Astrocyte of the cerebellum (primary cell): ENCODE results near the gene SVEP1.

Experiments
- DNase-seq: peaks from one replicate; pipeline ENCODE4 v3.0.0-alpha.2; 2011; ENCODE audit warnings: low read depth
- H3K4me3 ChIP-seq: 2 replicates; pipeline ENCODE4 v1.5.1; 2011; ENCODE audit warnings: mild to moderate bottlenecking, low read depth, low read length, moderate library complexity
- in situ Hi-C: cut with HindIII; loops from 2 replicates; pipeline ENCODE4 v1.10.0; 2017; ENCODE audit warnings: low sequenced_read_pairs
- TF ChIP-seq, protein P1 (sequence below): IDR thresholded peaks from 2 replicates; pipeline ENCODE4 v1.5.1; 2012; ENCODE audit warnings: low read length, low read depth, moderate library complexity, mild to moderate bottlenecking; ENCODE audit errors: missing control alignments

SVEP1 gene

GRCh38 chr9:110447476-110447875 is 132.1 kb downstream of the SVEP1 start:
- no peak for DNase-seq
- TF ChIP-seq, protein P1, sequence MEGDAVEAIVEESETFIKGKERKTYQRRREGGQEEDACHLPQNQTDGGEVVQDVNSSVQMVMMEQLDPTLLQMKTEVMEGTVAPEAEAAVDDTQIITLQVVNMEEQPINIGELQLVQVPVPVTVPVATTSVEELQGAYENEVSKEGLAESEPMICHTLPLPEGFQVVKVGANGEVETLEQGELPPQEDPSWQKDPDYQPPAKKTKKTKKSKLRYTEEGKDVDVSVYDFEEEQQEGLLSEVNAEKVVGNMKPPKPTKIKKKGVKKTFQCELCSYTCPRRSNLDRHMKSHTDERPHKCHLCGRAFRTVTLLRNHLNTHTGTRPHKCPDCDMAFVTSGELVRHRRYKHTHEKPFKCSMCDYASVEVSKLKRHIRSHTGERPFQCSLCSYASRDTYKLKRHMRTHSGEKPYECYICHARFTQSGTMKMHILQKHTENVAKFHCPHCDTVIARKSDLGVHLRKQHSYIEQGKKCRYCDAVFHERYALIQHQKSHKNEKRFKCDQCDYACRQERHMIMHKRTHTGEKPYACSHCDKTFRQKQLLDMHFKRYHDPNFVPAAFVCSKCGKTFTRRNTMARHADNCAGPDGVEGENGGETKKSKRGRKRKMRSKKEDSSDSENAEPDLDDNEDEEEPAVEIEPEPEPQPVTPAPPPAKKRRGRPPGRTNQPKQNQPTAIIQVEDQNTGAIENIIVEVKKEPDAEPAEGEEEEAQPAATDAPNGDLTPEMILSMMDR: no peak
- in situ Hi-C loops: no loop called here
- H3K4me3 ChIP-seq: no peak overlapping the region

DNA sequence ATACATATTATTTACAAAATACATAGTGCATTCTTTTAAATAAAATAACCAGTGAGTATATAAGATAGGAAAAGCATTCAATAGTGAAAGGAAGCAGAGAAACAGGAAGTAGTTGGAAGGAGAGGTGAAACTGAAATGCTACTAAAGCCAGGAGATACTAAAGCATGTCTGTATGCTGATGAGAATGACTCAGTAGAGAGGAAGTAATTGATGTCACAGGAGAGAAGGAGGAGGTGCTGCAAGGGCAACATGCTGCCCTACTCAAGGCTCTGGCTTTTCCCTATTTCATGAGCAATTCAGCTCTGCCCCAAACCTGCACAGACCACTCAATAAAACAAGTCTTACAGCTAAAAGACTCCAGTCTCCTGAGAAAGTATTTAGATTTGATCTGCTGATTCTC is 133.4 kb downstream of the SVEP1 start:
- no peak for DNase-seq
- H3K4me3 ChIP-seq: no peak overlapping the region
- in situ Hi-C loops: no loop called here
- TF ChIP-seq, protein P1: no peak

DNA sequence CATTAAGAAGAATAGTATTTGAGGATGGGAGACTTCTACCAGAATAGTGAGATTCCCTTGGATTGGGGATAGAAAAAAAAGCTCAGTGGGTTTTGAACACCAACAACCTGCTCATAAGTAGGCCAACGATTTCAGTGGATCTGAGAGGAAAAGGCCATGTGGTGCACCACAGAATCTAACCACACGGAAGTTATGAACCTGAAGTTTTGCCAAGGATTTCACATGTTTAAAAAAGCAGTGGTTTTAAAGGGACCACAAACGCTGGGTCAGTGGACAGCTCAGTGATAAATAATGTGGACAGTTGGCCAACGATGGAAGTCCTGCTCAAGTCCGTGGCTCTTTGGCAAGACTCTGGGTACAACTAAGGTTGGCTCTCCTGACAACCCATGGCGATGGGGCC is 134.6 kb downstream of the SVEP1 start:
- TF ChIP-seq, protein P1: no peak
- no peak overlapping the region for H3K4me3 ChIP-seq
- DNase-seq: peak; percentile 87
- in situ Hi-C loops: no loop called here

DNA sequence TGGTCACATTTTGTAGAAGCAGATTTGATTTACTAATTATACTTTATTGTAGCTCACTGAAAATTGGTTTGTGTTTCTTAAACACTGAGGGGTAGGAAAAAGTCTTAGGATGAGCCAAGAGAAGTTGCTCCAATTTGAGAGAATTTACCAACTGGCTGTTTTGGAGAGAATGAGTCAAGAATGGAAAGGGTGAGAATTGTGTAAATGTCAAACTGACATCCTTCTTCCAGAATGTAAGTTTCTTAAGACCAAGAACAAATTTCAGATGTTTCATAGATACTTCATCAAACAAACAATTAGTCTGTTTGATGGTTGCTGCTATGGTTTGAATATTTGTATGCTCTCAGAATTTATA is 135.7 kb downstream of the SVEP1 start:
- H3K4me3 ChIP-seq: no peak overlapping the region
- in situ Hi-C loops: no loop called here
- no peak for DNase-seq
- TF ChIP-seq, protein P1: no peak

GRCh38 chr9:110443146-110443865 is 136.2 kb downstream of the SVEP1 start:
- TF ChIP-seq, protein P1: no peak
- H3K4me3 ChIP-seq: no peak overlapping the region
- in situ Hi-C loops: no loop called here
- DNase-seq: no peak

DNA sequence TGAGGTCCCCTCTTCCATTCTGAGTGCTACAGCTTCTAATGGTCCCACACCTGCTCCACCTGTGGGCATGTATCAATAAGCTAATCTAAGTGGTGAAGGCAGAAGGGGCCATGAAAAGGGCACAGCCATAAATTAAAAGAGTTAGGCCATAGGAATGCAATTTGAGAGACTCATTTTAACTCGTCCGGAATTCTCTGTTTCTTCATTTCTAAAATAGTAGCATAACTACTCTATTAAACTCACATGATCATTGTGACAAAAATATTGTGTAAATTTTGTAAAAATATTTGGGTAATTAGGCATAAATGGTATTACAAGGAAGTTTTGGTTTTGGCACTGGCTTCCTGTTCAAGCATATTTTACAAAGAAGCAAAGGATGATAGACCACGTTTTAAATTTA is 138.7 kb downstream of the SVEP1 start:
- no peak for DNase-seq
- TF ChIP-seq, protein P1: no peak
- in situ Hi-C loops: no loop called here
- H3K4me3 ChIP-seq: no peak overlapping the region

DNA sequence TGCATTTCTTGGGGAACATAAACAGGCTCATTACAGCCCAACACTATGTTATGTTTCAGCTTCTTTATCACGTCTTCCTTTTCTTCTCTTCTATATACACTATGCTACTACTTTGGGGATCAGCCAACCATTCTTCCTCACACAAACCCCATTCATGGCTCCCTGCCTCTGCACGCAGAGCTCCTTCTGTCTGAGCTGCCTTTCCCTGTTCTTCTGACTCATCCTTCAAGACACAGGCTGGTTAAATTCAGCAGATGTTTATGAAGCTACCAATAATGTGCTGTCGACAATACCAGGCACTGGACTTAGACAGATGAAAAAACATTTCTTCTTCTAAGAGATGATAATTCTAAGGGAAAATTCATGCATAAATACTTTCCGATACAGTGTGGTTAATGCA is 139.4 kb downstream of the SVEP1 start:
- in situ Hi-C loops: no loop called here
- TF ChIP-seq, protein P1: no peak
- H3K4me3 ChIP-seq: no peak overlapping the region
- peak; percentile 75 for DNase-seq
